ENCODE results near the gene POLR1D.

Gene POLR1D

GRCh38 chr13:27621366-27622101 is at the start of gene POLR1D:
TSS of gene POLR1D (plus strand) at chr13:27621892. CDS start at chr13:27621984, 92 bp downstream.
- DNase-seq = peak; percentile 73 to 89 (median 83)

- DNase-seq = no peak
Observed at GRCh38 chr13:27572234-27572901, 49.3 kb upstream of the POLR1D start.

- no peak for DNase-seq
Observed at GRCh38 chr13:27573265-27573664, 48.4 kb upstream of the POLR1D start.

GRCh38 chr13:27574661-27575060 is 47.0 kb upstream of the POLR1D start:
- no peak for DNase-seq

- DNase-seq = no peak
Observed at GRCh38 chr13:27578121-27579030, 43.3 kb upstream of the POLR1D start.

- peak in 3 of 6 experiments; percentile 4 to 19 (median 16) for DNase-seq
Observed at GRCh38 chr13:27583645-27584044, 38.0 kb upstream of the POLR1D start.

GRCh38 chr13:27587095-27587746 is 34.5 kb upstream of the POLR1D start:
- DNase-seq = no peak

GRCh38 chr13:27588405-27588804 is 33.3 kb upstream of the POLR1D start:
- DNase-seq = no peak

- no peak for DNase-seq
Observed at GRCh38 chr13:27592865-27593264, 28.8 kb upstream of the POLR1D start.

GRCh38 chr13:27593267-27593666 is 28.4 kb upstream of the POLR1D start:
- no peak for DNase-seq

GRCh38 chr13:27595055-27595811 is 26.5 kb upstream of the POLR1D start:
- no peak for DNase-seq

- DNase-seq = no peak
Observed at GRCh38 chr13:27599096-27599495, 22.6 kb upstream of the POLR1D start.

- no peak for DNase-seq
Observed at GRCh38 chr13:27599845-27600553, 21.7 kb upstream of the POLR1D start.

- DNase-seq = no peak
Observed at GRCh38 chr13:27600711-27601110, 21.0 kb upstream of the POLR1D start.

- no peak for DNase-seq
Observed at GRCh38 chr13:27601208-27601607, 20.5 kb upstream of the POLR1D start.

- DNase-seq = no peak
Observed at GRCh38 chr13:27601803-27602202, 19.9 kb upstream of the POLR1D start.

GRCh38 chr13:27605099-27605498 is 16.6 kb upstream of the POLR1D start:
- no peak for DNase-seq

GRCh38 chr13:27605610-27606200 is 16.0 kb upstream of the POLR1D start:
- no peak for DNase-seq

GRCh38 chr13:27607125-27607524 is 14.6 kb upstream of the POLR1D start:
- DNase-seq = no peak

- DNase-seq = no peak
Observed at GRCh38 chr13:27613628-27614027, 8.1 kb upstream of the POLR1D start.

GRCh38 chr13:27617881-27618321 is 3.8 kb upstream of the POLR1D start:
- no peak for DNase-seq

Data from stimulated activated naive CD4-positive, alpha-beta T cell (primary cell).